ENCODE measurements around the gene ZNF280A. TPM values are rescaled to one million over a fixed set of nuclear protein-coding genes. Genes with fewer than 3 reads are reported as not detected.

ZNF280A gene
- total RNA-seq, 2 experiments from 2014 or later: not detected

DNA sequence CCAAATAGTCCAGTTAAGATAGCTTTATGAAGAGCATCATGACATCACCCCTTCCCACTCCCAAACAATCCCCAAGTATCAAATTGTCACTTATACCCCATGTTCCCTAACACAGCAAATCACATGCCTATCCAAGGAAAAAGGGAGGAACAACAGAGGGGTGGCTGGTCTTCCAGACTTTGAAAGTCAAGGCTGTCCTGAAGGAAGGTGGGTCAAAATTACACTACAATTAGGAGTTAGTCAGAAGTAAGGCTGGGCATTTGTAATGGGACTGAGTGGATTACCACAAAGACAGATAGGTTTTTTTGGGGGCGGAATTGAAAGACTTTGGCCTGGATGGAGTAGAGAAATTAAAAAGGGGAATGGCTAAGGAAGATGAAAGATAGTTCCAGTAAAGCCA is 33.1 kb upstream of the ZNF280A start:
- CTCF ChIA-PET: no interaction called here
- Mint-ChIP-seq H3K9me3 (no peaks in the 10 kb centered on the region), H3K36me3 (ENCODE audit: low read depth) (no peaks in the 10 kb centered on the region), H3K27me3 (ENCODE audit: low read depth) (no peaks in the 10 kb centered on the region), H3K4me3 (no peak overlapping the region), H3K4me1 (ENCODE audit: low read depth) (no peaks in the 10 kb centered on the region), H3K27ac (no peak overlapping the region)
- no peak for DNase-seq
- intact Hi-C loops (cut with micrococcal nuclease): no loop called here

DNA sequence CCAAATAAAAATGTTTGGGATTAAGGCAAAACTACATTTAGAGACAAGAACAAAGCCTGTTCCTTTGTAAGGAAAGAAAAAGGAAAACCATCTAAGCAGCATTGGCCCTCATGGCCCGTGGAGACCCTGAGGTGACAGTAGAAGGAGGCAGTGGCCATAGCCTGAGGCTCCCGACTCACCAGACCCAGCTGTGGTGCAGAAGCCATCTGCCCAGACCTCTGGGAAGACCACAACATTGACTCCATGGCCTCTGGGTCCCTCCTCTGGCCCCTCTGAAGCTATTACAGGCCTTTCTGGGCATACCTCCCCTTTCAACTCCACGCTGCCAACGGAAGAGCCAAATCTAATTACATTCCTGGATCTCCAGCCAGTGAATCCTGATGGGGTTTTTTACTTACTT is 32.6 kb upstream of the ZNF280A start:
- Mint-ChIP-seq H3K27me3 (ENCODE audit: low read depth) (no peaks in the 10 kb centered on the region), H3K4me3 (no peak overlapping the region), H3K36me3 (ENCODE audit: low read depth) (no peaks in the 10 kb centered on the region), H3K4me1 (ENCODE audit: low read depth) (no peaks in the 10 kb centered on the region), H3K9me3 (no peaks in the 10 kb centered on the region), H3K27ac (no peak overlapping the region)
- no peak for DNase-seq
- CTCF ChIA-PET: no interaction called here
- intact Hi-C loops (cut with micrococcal nuclease): no loop called here

GRCh38 chr22:22550789-22551434 is 30.8 kb upstream of the ZNF280A start:
- Mint-ChIP-seq H3K27ac (no peak overlapping the region), H3K9me3 (no peaks in the 10 kb centered on the region), H3K36me3 (ENCODE audit: low read depth) (no peaks in the 10 kb centered on the region), H3K4me3 (no peak overlapping the region), H3K27me3 (ENCODE audit: low read depth) (no peaks in the 10 kb centered on the region), H3K4me1 (ENCODE audit: low read depth) (no peaks in the 10 kb centered on the region)
- DNase-seq: no peak
- intact Hi-C loops (cut with micrococcal nuclease): no loop called here
- CTCF ChIA-PET: interaction anchor here (0.9 to 1.1 kb wide), 3 partner anchors 8 to 88 kb away, joined by 3 to 4 read pairs (median 3); partner anchors contain the start of gene PRAME

DNA sequence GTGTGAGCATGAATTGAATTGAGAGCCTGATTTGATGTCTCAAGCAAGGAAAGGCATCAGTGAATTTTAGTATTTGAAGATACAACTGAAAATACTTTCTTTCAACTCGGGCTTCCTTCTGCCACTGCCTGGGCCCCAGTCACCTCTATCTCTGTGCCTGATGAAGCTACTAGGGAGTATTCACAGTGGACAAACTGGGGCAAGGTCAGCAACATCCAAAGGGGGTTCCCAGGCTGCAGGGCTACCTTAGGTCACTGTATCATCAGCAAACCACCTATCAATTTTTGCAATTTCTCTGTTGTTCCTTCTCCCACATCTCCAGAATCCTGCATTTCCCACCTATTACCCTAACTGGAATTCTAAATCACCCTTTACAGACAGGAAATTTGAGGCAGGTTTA is 28.8 kb upstream of the ZNF280A start:
- intact Hi-C loops (cut with micrococcal nuclease): no loop called here
- no peak for DNase-seq
- Mint-ChIP-seq H3K4me1 (ENCODE audit: low read depth) (no peaks in the 10 kb centered on the region), H3K36me3 (ENCODE audit: low read depth) (no peaks in the 10 kb centered on the region), H3K27ac (no peak overlapping the region), H3K27me3 (ENCODE audit: low read depth) (no peaks in the 10 kb centered on the region), H3K9me3 (no peaks in the 10 kb centered on the region), H3K4me3 (no peak overlapping the region)
- CTCF ChIA-PET: no interaction called here

DNA sequence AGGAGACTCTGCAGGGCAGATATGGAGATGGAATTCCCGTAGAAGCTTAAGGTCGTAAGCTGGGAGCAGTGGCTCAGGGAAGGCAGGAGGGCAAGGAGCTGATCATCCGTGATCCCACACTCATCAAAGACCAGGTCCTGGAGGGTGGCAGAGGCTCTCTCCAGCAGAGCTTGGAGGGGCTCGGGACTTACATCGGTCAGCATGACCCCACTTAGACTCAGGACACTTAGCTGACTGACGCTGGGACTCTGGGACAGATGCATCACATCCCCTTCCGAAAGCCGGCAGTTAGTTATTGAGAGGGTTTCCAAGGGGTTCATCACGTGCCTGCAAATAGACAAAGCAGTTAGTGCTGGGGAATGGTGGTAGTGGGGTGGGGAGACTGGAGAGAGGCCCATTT is 28.2 kb upstream of the ZNF280A start:
- Mint-ChIP-seq H3K4me3 (no peak overlapping the region), H3K36me3 (ENCODE audit: low read depth) (no peaks in the 10 kb centered on the region), H3K9me3 (no peaks in the 10 kb centered on the region), H3K4me1 (ENCODE audit: low read depth) (no peaks in the 10 kb centered on the region), H3K27me3 (ENCODE audit: low read depth) (no peaks in the 10 kb centered on the region), H3K27ac (no peak overlapping the region)
- intact Hi-C loops (cut with micrococcal nuclease): no loop called here
- CTCF ChIA-PET: no interaction called here
- no peak for DNase-seq

DNA sequence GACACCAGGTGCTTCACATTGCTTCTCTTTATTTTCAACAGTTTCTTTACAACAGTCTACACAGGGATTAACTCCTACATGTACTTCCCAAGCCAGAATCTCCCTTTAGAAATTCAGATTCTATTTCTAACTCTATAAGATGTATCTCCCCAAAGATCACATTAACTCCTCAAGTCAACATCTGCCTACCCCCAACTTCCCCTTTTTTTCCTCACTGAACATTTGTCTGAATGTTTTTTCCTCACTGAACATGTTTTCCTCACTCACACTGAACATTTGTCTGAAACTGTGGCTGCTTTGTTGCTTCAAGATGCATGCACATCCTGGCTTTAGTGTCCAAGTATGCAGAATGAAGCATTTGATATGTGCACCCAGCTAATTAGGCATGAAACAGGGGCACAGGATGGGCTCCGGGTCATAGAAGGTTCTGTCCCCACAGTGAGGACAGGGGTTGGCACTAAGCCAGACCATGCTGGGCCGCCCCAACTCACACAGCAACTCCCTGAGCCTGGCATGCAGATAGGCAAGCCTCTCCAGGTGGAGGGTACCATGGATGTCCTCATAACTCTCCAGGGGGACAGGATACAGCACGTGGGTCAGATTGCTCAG is 27.7 kb upstream of the ZNF280A start:
- no peak for DNase-seq
- H3K27me3 Mint-ChIP-seq (ENCODE audit: low read depth): no peaks in the 10 kb centered on the region
- no peaks in the 10 kb centered on the region for H3K9me3 Mint-ChIP-seq
- H3K4me3 Mint-ChIP-seq: no peak overlapping the region
- no peaks in the 10 kb centered on the region for H3K4me1 Mint-ChIP-seq (ENCODE audit: low read depth)
- CTCF ChIA-PET: no interaction called here
- intact Hi-C loops (cut with micrococcal nuclease): no loop called here
- no peak overlapping the region for H3K27ac Mint-ChIP-seq
- no peaks in the 10 kb centered on the region for H3K36me3 Mint-ChIP-seq (ENCODE audit: low read depth)

GRCh38 chr22:22547226-22547625 is 27.2 kb upstream of the ZNF280A start:
- Mint-ChIP-seq H3K4me1 (ENCODE audit: low read depth) (no peaks in the 10 kb centered on the region), H3K36me3 (ENCODE audit: low read depth) (no peaks in the 10 kb centered on the region), H3K27me3 (ENCODE audit: low read depth) (no peaks in the 10 kb centered on the region), H3K4me3 (no peak overlapping the region), H3K9me3 (no peaks in the 10 kb centered on the region), H3K27ac (no peak overlapping the region)
- CTCF ChIA-PET: no interaction called here
- intact Hi-C loops (cut with micrococcal nuclease): no loop called here
- no peak for DNase-seq

DNA sequence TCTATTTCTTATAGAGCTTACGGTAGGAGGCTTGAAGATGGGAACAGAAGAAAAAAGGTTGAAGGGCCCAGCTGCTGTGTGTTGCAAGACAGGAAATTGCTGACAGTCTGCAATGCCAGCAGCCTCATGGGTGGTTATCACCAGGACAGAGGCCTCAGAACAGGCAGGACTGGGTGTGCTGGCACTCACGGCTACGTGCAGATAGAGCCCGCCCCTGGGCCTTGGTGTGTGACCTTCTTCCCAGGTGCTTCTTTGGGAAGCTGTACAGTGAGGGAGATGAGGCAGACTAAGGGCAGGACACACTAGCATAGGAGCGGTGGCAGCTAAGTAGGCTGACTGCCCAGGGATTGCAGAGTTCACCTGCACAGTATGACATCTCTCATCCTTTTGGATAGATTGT is 26.4 kb upstream of the ZNF280A start:
- Mint-ChIP-seq H3K4me1 (ENCODE audit: low read depth) (no peaks in the 10 kb centered on the region), H3K9me3 (no peaks in the 10 kb centered on the region), H3K36me3 (ENCODE audit: low read depth) (no peaks in the 10 kb centered on the region), H3K27me3 (ENCODE audit: low read depth) (peaks cover under 1% of the 10 kb centered on the region), H3K4me3 (no peak overlapping the region), H3K27ac (no peak overlapping the region)
- intact Hi-C loops (cut with micrococcal nuclease): no loop called here
- no peak for DNase-seq
- CTCF ChIA-PET: no interaction called here

GRCh38 chr22:22545084-22545483 is 25.0 kb upstream of the ZNF280A start:
- Mint-ChIP-seq H3K4me1 (ENCODE audit: low read depth) (no peaks in the 10 kb centered on the region), H3K9me3 (no peaks in the 10 kb centered on the region), H3K27me3 (ENCODE audit: low read depth) (peaks cover 3% of the 10 kb centered on the region), H3K36me3 (ENCODE audit: low read depth) (no peaks in the 10 kb centered on the region), H3K4me3 (no peak overlapping the region), H3K27ac (no peak overlapping the region)
- intact Hi-C loops (cut with micrococcal nuclease): no loop called here
- DNase-seq: no peak
- CTCF ChIA-PET: interaction anchor here (0.7 to 1.2 kb wide), 2 partner anchors 113 to 208 kb away, joined by 3 to 4 read pairs; no protein-coding TSS in a partner anchor

DNA sequence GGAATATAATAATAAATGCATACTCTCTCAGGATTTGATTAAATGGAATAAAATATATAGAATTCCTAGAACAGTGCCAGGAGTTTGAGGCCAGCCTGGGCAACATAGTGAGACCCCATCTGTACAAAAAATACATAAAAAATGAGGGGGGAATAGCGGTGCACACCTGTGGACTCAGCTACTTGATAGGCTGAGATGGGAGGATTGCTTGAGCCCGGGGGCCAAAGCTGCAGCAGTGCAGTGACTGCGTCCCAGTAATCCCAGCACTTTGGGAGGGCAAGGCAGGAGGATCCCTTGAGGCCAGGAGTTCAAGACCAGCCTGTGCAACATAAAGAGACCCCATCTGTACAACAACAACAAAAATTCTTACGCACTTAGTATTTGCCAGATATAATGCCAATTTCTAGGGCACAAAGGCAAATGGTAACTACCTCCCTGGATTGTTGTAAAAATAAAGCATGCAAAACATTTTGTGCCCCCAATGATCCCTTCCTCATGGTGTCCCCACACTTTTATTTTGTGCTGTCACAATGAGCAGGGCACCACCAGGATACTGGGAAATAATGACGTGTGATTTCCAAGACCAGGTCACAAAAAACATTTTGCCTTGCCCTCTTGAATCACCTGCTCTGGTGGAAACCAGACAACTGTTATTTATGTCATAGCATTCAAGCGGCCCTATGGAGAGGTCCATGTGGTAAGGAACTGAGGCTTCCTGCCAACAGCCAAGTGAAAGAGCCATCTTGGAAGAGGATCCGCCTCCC is 18.3 kb upstream of the ZNF280A start:
- intact Hi-C loops (cut with micrococcal nuclease): no loop called here
- CTCF ChIA-PET: interaction anchor here (0.9 kb wide), 1 partner anchor 16 kb away, joined by 4 read pairs; no protein-coding TSS in a partner anchor
- H3K36me3 Mint-ChIP-seq (ENCODE audit: low read depth): no peaks in the 10 kb centered on the region
- no peak overlapping the region for H3K4me3 Mint-ChIP-seq
- no peak for DNase-seq
- H3K4me1 Mint-ChIP-seq (ENCODE audit: low read depth): no peaks in the 10 kb centered on the region
- no peaks in the 10 kb centered on the region for H3K9me3 Mint-ChIP-seq
- peaks cover 3% of the 10 kb centered on the region for H3K27me3 Mint-ChIP-seq (ENCODE audit: low read depth)
- no peak overlapping the region for H3K27ac Mint-ChIP-seq

DNA sequence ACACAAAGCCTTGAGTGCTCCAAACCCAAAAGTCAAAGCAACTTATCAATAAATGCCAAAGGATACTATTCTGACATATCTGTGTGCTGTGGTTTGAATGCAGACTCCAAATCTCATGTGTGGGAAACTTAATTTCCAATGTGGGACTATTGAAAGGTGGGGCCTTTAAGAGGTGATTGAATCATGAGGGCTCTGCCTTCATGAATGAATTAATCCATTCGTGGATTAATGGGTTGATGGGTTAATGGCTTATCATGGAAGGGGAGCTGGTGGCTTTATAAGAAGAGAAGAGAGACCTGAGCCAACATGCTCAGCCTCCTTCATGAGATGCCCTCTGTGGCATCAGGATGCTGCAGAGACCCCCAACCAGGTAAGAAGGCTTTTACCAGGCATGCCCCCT is 16.8 kb upstream of the ZNF280A start:
- DNase-seq: no peak
- CTCF ChIA-PET: interaction anchor here (1.2 kb wide), 1 partner anchor 24 kb away, joined by 3 read pairs; no protein-coding TSS in a partner anchor
- Mint-ChIP-seq H3K4me3 (no peak overlapping the region), H3K36me3 (ENCODE audit: low read depth) (no peaks in the 10 kb centered on the region), H3K27me3 (ENCODE audit: low read depth) (peaks cover 3% of the 10 kb centered on the region), H3K9me3 (no peaks in the 10 kb centered on the region), H3K27ac (no peak overlapping the region), H3K4me1 (ENCODE audit: low read depth) (no peaks in the 10 kb centered on the region)
- intact Hi-C loops (cut with micrococcal nuclease): no loop called here

- no peaks in the 10 kb centered on the region for H3K36me3 Mint-ChIP-seq (ENCODE audit: low read depth)
- CTCF ChIA-PET: interaction anchor here (1.2 kb wide), 1 partner anchor 25 kb away, joined by 3 read pairs; no protein-coding TSS in a partner anchor
- no peaks in the 10 kb centered on the region for H3K4me1 Mint-ChIP-seq (ENCODE audit: low read depth)
- H3K27ac Mint-ChIP-seq: no peak overlapping the region
- DNase-seq: no peak
- peaks cover 3% of the 10 kb centered on the region for H3K27me3 Mint-ChIP-seq (ENCODE audit: low read depth)
- intact Hi-C loops (cut with micrococcal nuclease): no loop called here
- H3K4me3 Mint-ChIP-seq: no peak overlapping the region
- H3K9me3 Mint-ChIP-seq: no peaks in the 10 kb centered on the region
These were observed 16.4 kb upstream of the ZNF280A start for GRCh38 chr22:22536515-22536914.

GRCh38 chr22:22535662-22536061 is 15.6 kb upstream of the ZNF280A start:
- DNase-seq: no peak
- H3K4me3 Mint-ChIP-seq: no peak overlapping the region
- intact Hi-C loops (cut with micrococcal nuclease): no loop called here
- no peaks in the 10 kb centered on the region for H3K27me3 Mint-ChIP-seq (ENCODE audit: low read depth)
- H3K27ac Mint-ChIP-seq: no peak overlapping the region
- no peaks in the 10 kb centered on the region for H3K9me3 Mint-ChIP-seq
- no peaks in the 10 kb centered on the region for H3K36me3 Mint-ChIP-seq (ENCODE audit: low read depth)
- CTCF ChIA-PET: no interaction called here
- H3K4me1 Mint-ChIP-seq (ENCODE audit: low read depth): no peaks in the 10 kb centered on the region

Measured in activated naive CD4-positive, alpha-beta T cell treated with anti-CD3 and anti-CD28 coated beads for 36 hours (primary cell).